Measurements from ENCODE around the gene AKAP6. TPM values are rescaled to one million over a fixed set of nuclear protein-coding genes. Genes with fewer than 3 reads are reported as not detected.

Gene AKAP6
- total RNA-seq, 3 donors from 2014 or later = 1.1 to 9.1 (median 4.6) TPM

DNA sequence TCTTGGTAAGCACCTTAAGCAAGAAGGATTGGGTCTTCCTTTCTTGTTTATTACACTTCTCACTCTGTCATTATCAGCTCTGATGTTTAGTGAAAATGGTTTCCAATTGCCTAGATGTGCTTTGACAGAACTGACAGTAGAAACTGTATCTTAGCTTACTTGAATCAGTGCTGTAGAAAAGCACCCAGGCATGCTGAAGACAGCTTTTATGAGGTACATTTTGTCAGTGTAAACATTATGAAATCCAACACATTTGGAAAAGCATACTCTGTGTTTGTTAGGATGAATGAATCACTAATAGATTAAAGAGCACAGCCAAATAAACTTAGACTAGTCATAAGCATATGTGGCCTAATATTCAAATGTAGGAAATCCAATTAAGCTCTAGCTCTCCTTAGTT is 319.3 kb downstream of the AKAP6 start:
- H3K9me3 ChIP-seq = no peaks in the 10 kb centered on the region
- DNase-seq (ENCODE audit: low spot score in 2 of 2) = no peak
- no peak overlapping the region for H3K4me3 ChIP-seq
- no peak overlapping the region for H3K27ac ChIP-seq
- no peaks in the 10 kb centered on the region for H3K4me1 ChIP-seq
- intact Hi-C loops (cut with DNase I; ENCODE audit: low total_unique reads) = no loop called here
- TF ChIP-seq POLR2A (IDR thresholded peaks at IDR 0.05) (no peak), CTCF (IDR thresholded peaks at IDR 0.05) (no peak), POLR2AphosphoS5 (IDR thresholded peaks at IDR 0.05) (no peak)
- H3K36me3 ChIP-seq = no peaks in the 10 kb centered on the region
- H3K27me3 ChIP-seq = no peaks in the 10 kb centered on the region

GRCh38 chr14:32650030-32650429 is 320.9 kb downstream of the AKAP6 start:
- DNase-seq (ENCODE audit: low spot score in 2 of 2) = no peak
- Histone ChIP-seq H3K36me3 (no peaks in the 10 kb centered on the region), H3K27me3 (no peaks in the 10 kb centered on the region), H3K27ac (no peak overlapping the region), H3K4me3 (no peak overlapping the region), H3K4me1 (no peaks in the 10 kb centered on the region), H3K9me3 (no peaks in the 10 kb centered on the region)
- TF ChIP-seq POLR2AphosphoS5 (IDR thresholded peaks at IDR 0.05) = no peak
- TF ChIP-seq CTCF (IDR thresholded peaks at IDR 0.05) = no peak
- TF ChIP-seq POLR2A (IDR thresholded peaks at IDR 0.05) = no peak
- intact Hi-C loops (cut with DNase I; ENCODE audit: low total_unique reads) = no loop called here

DNA sequence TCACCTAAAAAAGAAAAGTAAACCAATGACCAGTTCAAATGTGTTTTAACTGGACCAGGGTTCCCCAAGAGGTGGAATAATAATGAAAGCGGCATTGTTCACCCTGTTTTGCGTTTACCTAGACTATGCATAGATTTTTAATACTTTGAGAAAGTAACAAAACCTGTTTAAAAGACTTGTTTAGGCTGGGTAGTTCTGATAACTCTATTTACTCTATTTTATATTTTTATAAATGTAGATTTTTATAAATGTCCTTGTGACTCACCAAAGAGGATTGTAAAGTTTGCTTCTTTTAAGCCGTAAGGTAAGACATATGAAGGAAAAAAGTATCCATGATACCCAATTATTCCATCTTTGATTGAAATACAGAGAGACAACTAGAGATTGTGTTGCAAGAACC is 321.6 kb downstream of the AKAP6 start:
- TF ChIP-seq CTCF (IDR thresholded peaks at IDR 0.05) (no peak), POLR2A (IDR thresholded peaks at IDR 0.05) (no peak), POLR2AphosphoS5 (IDR thresholded peaks at IDR 0.05) (no peak)
- intact Hi-C loops (cut with DNase I; ENCODE audit: low total_unique reads) = no loop called here
- Histone ChIP-seq H3K4me1 (no peaks in the 10 kb centered on the region), H3K9me3 (no peaks in the 10 kb centered on the region), H3K4me3 (no peak overlapping the region), H3K36me3 (no peaks in the 10 kb centered on the region), H3K27ac (no peak overlapping the region), H3K27me3 (no peaks in the 10 kb centered on the region)
- no peak for DNase-seq (ENCODE audit: low spot score in 2 of 2)

GRCh38 chr14:32654106-32654505 is 325.0 kb downstream of the AKAP6 start:
- Histone ChIP-seq H3K9me3 (no peaks in the 10 kb centered on the region), H3K27me3 (no peaks in the 10 kb centered on the region), H3K4me1 (no peaks in the 10 kb centered on the region), H3K4me3 (no peak overlapping the region), H3K36me3 (no peaks in the 10 kb centered on the region), H3K27ac (no peak overlapping the region)
- TF ChIP-seq POLR2AphosphoS5 (IDR thresholded peaks at IDR 0.05) (no peak), POLR2A (IDR thresholded peaks at IDR 0.05) (no peak), CTCF (IDR thresholded peaks at IDR 0.05) (no peak)
- no peak for DNase-seq (ENCODE audit: low spot score in 2 of 2)
- intact Hi-C loops (cut with DNase I; ENCODE audit: low total_unique reads) = no loop called here

- no peak overlapping the region for H3K27ac ChIP-seq
- H3K4me1 ChIP-seq = no peaks in the 10 kb centered on the region
- DNase-seq (ENCODE audit: low spot score in 2 of 2) = no peak
- H3K36me3 ChIP-seq = no peaks in the 10 kb centered on the region
- H3K4me3 ChIP-seq = no peak overlapping the region
- no peaks in the 10 kb centered on the region for H3K27me3 ChIP-seq
- TF ChIP-seq CTCF (IDR thresholded peaks at IDR 0.05) = no peak
- no peak for TF ChIP-seq POLR2AphosphoS5 (IDR thresholded peaks at IDR 0.05)
- TF ChIP-seq POLR2A (IDR thresholded peaks at IDR 0.05) = no peak
- no peaks in the 10 kb centered on the region for H3K9me3 ChIP-seq
- intact Hi-C loops (cut with DNase I; ENCODE audit: low total_unique reads) = no loop called here
These were observed 327.5 kb downstream of the AKAP6 start for GRCh38 chr14:32656601-32657000.
